GM10266 (cell line): ENCODE results near the gene CTNNA3.

Source experiments
- DNase-seq: peaks from one replicate; pipeline ENCODE4 v3.0.0; 2012; ENCODE audit errors: extremely low spot score
- CTCF ChIP-seq: IDR thresholded peaks from 2 replicates; pipeline ENCODE4 v1.5.1; 2012; ENCODE audit warnings: mild to moderate bottlenecking, low read depth; ENCODE audit not compliant: control insufficient read depth, insufficient read depth; ENCODE audit errors: missing control alignments

CTNNA3 gene

GRCh38 chr10:67506083-67506756 lies 189.8 kb downstream of the CTNNA3 start:
- DNase-seq = no peak
- no peak for TF ChIP-seq CTCF

GRCh38 chr10:67492317-67493019 lies 203.5 kb downstream of the CTNNA3 start:
- DNase-seq = no peak
- TF ChIP-seq CTCF = no peak

- DNase-seq = no peak
- TF ChIP-seq CTCF = no peak
Observed at GRCh38 chr10:67487906-67488619, 207.9 kb downstream of the CTNNA3 start.

- DNase-seq = no peak
Observed at GRCh38 chr10:67487199-67487598, 208.8 kb downstream of the CTNNA3 start.

GRCh38 chr10:67477868-67478267 lies 218.1 kb downstream of the CTNNA3 start:
- no peak for TF ChIP-seq CTCF
- no peak for DNase-seq

More at GRCh38 chr10:67487199-67487598, 208.8 kb downstream of the CTNNA3 start:
- TF ChIP-seq CTCF = no peak

GRCh38 chr10:67476201-67476600 lies 219.8 kb downstream of the CTNNA3 start:
- no peak for TF ChIP-seq CTCF
- no peak for DNase-seq

GRCh38 chr10:67473850-67474633 lies 222.0 kb downstream of the CTNNA3 start:
- DNase-seq = no peak
- no peak for TF ChIP-seq CTCF
